Endothelial cell (in vitro differentiated cells): ENCODE data around the gene BANK1. TPM values are rescaled to one million over a fixed set of nuclear protein-coding genes. Genes with fewer than 3 reads are reported as not detected.

ENCODE experiments used
- DNase-seq: peaks from one replicate; pipeline ENCODE4 v3.0.0; 2021; ENCODE audit warnings: low spot score
- H3K27ac Mint-ChIP-seq: one replicate; pipeline ENCODE4 v1.8.0; 2021; ENCODE audit warnings: mixed read lengths, inconsistent platforms; ENCODE audit not compliant: unreplicated experiment
- H3K27me3 Mint-ChIP-seq: one replicate; pipeline ENCODE4 v1.8.0; 2021; ENCODE audit warnings: mild to moderate bottlenecking, moderate library complexity, mixed read lengths, inconsistent platforms; ENCODE audit not compliant: unreplicated experiment
- H3K36me3 Mint-ChIP-seq: one replicate; pipeline ENCODE4 v1.8.0; 2021; ENCODE audit warnings: mild to moderate bottlenecking, low read depth, mixed read lengths, inconsistent platforms; ENCODE audit not compliant: unreplicated experiment
- H3K4me1 Mint-ChIP-seq: one replicate; pipeline ENCODE4 v1.8.0; 2021; ENCODE audit warnings: mild to moderate bottlenecking, mixed read lengths, inconsistent platforms; ENCODE audit not compliant: unreplicated experiment
- H3K4me3 Mint-ChIP-seq: one replicate; pipeline ENCODE4 v1.8.0; 2021; ENCODE audit warnings: mild to moderate bottlenecking, mixed read lengths, inconsistent platforms; ENCODE audit not compliant: unreplicated experiment
- H3K9me3 Mint-ChIP-seq: one replicate; pipeline ENCODE4 v1.8.0; 2021; ENCODE audit warnings: mixed read lengths, inconsistent platforms; ENCODE audit not compliant: unreplicated experiment
- total RNA-seq: library from RNA; stranded (reverse); fragmentation: NEBNext Ultra II Directional; extraction: Animal tissue kit (Norgen Biotek cat#: 25700); gene quantifications from one replicate; pipeline ENCODE4 v1.2.1, GENCODE V29; 2021; ENCODE audit not compliant: unreplicated experiment
- TF ChIP-seq, protein P1 (sequence below): fragments of 200-600 bp; sonication (generic); IDR thresholded peaks from one replicate; pipeline ENCODE4 v1.5.0; 2021; ENCODE audit warnings: antibody characterized with exemption; ENCODE audit not compliant: unreplicated experiment

BANK1 gene
- total RNA-seq, 1 donor from 2014 or later, result 3.7 TPM

DNA sequence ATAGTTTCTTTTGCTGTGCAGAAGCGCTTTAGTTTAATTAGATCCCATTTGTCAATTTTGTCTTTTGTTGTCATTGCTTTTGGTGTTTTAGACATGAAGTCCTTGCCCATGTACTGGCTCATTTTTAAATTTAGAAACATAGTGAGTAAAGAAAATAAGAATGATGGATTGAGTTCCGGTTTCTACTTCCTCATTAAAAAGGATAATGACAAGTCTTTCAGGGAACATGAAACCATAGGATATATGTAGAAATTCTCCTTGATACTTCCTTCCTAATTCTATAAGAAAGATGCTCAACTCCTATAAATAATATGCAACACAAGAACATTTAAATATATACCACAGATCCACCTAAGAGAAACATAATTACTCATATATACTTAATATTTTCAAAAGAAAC is 240.9 kb downstream of the BANK1 start:
- Mint-ChIP-seq H3K4me3 (no peak overlapping the region), H3K27me3 (no peaks in the 10 kb centered on the region)
- TF ChIP-seq, protein P1, sequence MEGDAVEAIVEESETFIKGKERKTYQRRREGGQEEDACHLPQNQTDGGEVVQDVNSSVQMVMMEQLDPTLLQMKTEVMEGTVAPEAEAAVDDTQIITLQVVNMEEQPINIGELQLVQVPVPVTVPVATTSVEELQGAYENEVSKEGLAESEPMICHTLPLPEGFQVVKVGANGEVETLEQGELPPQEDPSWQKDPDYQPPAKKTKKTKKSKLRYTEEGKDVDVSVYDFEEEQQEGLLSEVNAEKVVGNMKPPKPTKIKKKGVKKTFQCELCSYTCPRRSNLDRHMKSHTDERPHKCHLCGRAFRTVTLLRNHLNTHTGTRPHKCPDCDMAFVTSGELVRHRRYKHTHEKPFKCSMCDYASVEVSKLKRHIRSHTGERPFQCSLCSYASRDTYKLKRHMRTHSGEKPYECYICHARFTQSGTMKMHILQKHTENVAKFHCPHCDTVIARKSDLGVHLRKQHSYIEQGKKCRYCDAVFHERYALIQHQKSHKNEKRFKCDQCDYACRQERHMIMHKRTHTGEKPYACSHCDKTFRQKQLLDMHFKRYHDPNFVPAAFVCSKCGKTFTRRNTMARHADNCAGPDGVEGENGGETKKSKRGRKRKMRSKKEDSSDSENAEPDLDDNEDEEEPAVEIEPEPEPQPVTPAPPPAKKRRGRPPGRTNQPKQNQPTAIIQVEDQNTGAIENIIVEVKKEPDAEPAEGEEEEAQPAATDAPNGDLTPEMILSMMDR, result no peak

DNA sequence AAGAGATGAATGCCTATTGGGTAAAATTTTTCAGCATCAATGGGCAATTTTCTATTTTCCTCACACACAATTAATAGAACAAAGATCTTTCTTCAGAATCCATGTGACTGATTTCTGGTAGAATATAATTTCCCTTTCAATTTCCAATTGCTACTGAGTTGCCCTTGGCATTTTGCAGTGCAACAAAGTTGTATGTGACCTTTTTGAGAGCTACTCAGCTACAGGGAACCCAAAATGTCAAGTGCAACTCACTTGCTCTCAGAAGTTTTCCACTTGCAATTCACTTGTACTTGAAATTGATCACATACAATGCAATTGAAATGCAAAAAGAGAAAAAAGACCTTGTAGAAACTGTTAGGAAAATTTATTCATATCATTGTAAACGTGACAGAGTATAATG is 245.5 kb downstream of the BANK1 start:
- no peak for DNase-seq
- TF ChIP-seq, protein P1, result no peak
- H3K27me3 Mint-ChIP-seq, result no peaks in the 10 kb centered on the region
- H3K9me3 Mint-ChIP-seq, result no peaks in the 10 kb centered on the region
- no peaks in the 10 kb centered on the region for H3K36me3 Mint-ChIP-seq
- H3K4me1 Mint-ChIP-seq, result no peaks in the 10 kb centered on the region
- H3K27ac Mint-ChIP-seq, result no peak overlapping the region
- H3K4me3 Mint-ChIP-seq, result no peak overlapping the region

More for the DNA sequence above, 240.9 kb downstream of the BANK1 start:
- Mint-ChIP-seq H3K4me1 (no peaks in the 10 kb centered on the region), H3K9me3 (no peaks in the 10 kb centered on the region), H3K27ac (no peak overlapping the region), H3K36me3 (no peaks in the 10 kb centered on the region)
- DNase-seq, result no peak

DNA sequence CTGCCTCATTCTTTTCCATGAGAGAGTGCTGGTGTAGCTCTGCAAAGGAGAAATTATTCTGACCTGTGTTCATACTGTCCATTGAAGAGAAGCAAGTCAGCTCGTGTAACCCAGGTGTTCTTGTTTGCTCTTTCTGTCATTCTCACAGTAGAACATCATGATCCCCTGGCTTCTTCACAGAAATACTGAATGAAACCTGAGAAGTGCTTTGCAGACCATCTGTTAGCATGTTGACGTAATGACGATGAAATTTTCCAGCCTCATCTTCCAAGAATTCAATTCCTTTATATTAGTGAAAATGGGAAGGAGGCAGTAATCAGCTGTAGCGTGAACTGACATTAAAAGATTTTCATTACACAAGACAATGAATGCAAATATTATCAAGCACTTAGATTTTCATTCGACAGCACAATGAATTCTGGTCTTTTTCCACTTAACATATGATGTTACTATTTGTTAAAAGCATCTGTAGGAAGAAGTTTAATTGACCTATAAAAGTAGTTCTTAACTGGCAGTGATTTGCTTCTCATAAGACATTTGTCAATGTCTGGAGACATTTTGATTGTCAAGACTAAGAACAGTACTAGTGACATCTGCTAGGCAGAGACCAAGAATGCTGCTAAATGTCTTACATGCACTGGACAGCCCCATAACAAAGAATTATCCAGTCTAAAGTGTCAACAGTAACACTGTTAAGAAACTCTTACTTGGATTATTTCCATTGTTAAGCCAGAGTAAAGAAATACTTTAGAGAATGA is 246.3 kb downstream of the BANK1 start:
- Mint-ChIP-seq H3K4me3 (no peak overlapping the region), H3K27me3 (no peaks in the 10 kb centered on the region), H3K36me3 (no peaks in the 10 kb centered on the region), H3K9me3 (no peaks in the 10 kb centered on the region), H3K4me1 (no peaks in the 10 kb centered on the region), H3K27ac (no peak overlapping the region)
- no peak for DNase-seq
- TF ChIP-seq, protein P1, result no peak

DNA sequence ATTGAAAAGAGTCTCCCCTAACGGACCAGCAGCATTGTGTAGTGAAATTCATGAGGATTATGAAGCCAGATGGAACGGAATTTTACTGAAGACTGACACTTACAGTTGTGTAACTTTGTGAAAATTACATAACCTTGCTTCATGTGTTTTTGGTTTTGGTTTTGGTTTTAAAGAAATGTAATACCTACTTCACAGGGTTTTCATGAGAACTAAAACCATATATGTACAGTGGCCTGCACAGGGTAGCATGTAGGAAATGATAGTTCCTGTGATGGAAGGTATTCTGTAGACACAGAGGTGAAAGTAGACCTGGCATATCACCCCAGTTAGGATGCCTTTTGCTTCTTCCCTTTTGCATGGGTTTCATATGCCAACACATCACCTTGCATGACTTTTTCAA is 247.0 kb downstream of the BANK1 start:
- no peak for DNase-seq
- no peak overlapping the region for H3K27ac Mint-ChIP-seq
- no peaks in the 10 kb centered on the region for H3K36me3 Mint-ChIP-seq
- H3K27me3 Mint-ChIP-seq, result no peaks in the 10 kb centered on the region
- TF ChIP-seq, protein P1, result no peak
- no peak overlapping the region for H3K4me3 Mint-ChIP-seq
- H3K4me1 Mint-ChIP-seq, result no peaks in the 10 kb centered on the region
- no peaks in the 10 kb centered on the region for H3K9me3 Mint-ChIP-seq

DNA sequence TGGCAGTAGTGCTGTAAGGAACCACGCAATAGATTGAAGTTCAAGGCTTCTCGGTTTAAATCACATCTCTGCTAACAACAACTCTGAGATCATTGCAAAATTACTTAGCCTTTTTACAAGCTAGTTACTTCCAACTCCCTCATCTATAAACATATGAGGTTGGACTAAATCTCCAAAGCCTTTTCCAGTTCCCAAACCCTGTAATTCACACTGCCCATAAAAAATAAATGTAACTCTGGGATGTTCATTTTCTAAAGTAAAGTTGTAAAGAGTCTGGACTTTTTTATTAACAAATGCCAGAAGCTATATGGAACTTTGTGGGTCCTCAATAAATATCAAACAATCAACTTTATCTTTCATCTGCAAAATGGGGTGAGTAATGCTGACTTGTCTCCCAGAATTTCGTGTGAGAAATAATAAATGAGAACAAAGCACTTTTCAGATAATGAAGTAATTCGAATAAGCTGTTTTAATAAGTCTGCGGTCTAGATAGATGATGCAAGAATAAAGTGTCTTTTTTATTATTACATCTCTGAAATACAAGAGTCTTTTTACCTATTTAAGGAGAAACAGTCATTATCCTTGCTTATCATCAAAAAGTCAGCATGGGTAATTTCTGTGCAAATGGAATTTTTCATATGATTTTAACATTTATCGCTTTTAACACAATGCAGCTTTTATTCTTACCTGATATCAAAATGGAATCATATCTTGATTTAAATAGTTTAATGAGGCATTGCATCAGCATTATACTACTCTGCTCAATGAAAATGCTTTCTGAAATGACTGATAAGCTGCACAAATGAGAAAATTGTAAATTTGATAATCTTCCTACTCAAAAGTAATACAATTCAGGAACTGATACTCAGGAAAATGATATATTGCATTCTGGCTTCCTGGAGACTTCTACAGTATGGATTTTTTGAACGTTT is 252.6 kb downstream of the BANK1 start:
- no peaks in the 10 kb centered on the region for H3K27me3 Mint-ChIP-seq
- TF ChIP-seq, protein P1, result no peak
- H3K27ac Mint-ChIP-seq, result no peak overlapping the region
- no peak for DNase-seq
- no peaks in the 10 kb centered on the region for H3K9me3 Mint-ChIP-seq
- no peaks in the 10 kb centered on the region for H3K4me1 Mint-ChIP-seq
- no peak overlapping the region for H3K4me3 Mint-ChIP-seq
- H3K36me3 Mint-ChIP-seq, result no peaks in the 10 kb centered on the region
